Stimulated activated CD8-positive, alpha-beta memory T cell treated with anti-CD3 and anti-CD28 coated beads, Interleukin-15, amount 100 ng/mL, for 24 hours (primary cell): Measurements from ENCODE around the gene EMX1.
"Not testable (repeated sequence)": the region's sequence is repeated elsewhere in the genome, so short reads cannot be mapped to it uniquely, and the experiment has no call there.

Source experiments
- DNase-seq: peaks from one replicate; pipeline ENCODE4 v3.0.0-alpha.2; 2020; ENCODE audit warnings: low read depth

EMX1 gene

GRCh38 chr2:72900191-72900825 lies 17.0 kb upstream of the EMX1 start:
- no peak for DNase-seq

GRCh38 chr2:72901426-72901825 lies 15.9 kb upstream of the EMX1 start:
- DNase-seq: no peak

- DNase-seq: not testable (repeated sequence)
These were observed 9.9 kb upstream of the EMX1 start for GRCh38 chr2:72907369-72907768.

GRCh38 chr2:72908741-72909140 lies 8.6 kb upstream of the EMX1 start:
- DNase-seq: no peak

- no peak for DNase-seq
These were observed 6.1 kb upstream of the EMX1 start for GRCh38 chr2:72911256-72911655.

GRCh38 chr2:72913486-72914205 lies 3.7 kb upstream of the EMX1 start:
- DNase-seq: no peak

- DNase-seq: no peak
These were observed 3.1 kb upstream of the EMX1 start for GRCh38 chr2:72914206-72914559.

- DNase-seq: no peak
These were observed 2.6 kb upstream of the EMX1 start for GRCh38 chr2:72914589-72915319.

- no peak for DNase-seq
These were observed 1.9 kb upstream of the EMX1 start for GRCh38 chr2:72915320-72915906.

GRCh38 chr2:72915907-72916742 lies 1.2 kb upstream of the EMX1 start:
- no peak for DNase-seq

GRCh38 chr2:72916743-72917137 lies 579 bp upstream of the EMX1 start:
- DNase-seq: no peak

- no peak for DNase-seq
These were observed 696 bp downstream of the EMX1 start for GRCh38 chr2:72917877-72918553.

- DNase-seq: no peak
These were observed 2.3 kb downstream of the EMX1 start for GRCh38 chr2:72919414-72920317.

- DNase-seq: no peak
These were observed 3.2 kb downstream of the EMX1 start for GRCh38 chr2:72920318-72921087.

- DNase-seq: no peak
These were observed 4.0 kb downstream of the EMX1 start for GRCh38 chr2:72921088-72921851.

GRCh38 chr2:72921853-72922252 lies 4.5 kb downstream of the EMX1 start:
- no peak for DNase-seq

- DNase-seq: no peak
These were observed 6.6 kb downstream of the EMX1 start for GRCh38 chr2:72923833-72924352.
